Keratinocyte (primary cell): ENCODE data around the gene ANO3.

Experiments
- CTCF ChIP-seq, 3 experiments: IDR thresholded peaks in 1 of 3; conservative IDR thresholded peaks in 1 of 3; optimal IDR thresholded peaks in 1 of 3; 2 replicates in 2 of 3; 3 replicates in 1 of 3; pipeline versions ENCODE3 to v1.5.1; 2011; ENCODE audit warnings: low read length in 3 of 3, mild to moderate bottlenecking in 3 of 3, moderate library complexity in 2 of 3, control low read depth in 1 of 3, inconsistent platforms in 1 of 3; ENCODE audit not compliant: insufficient read depth in 2 of 3; ENCODE audit errors: extremely low read depth in 1 of 3
- EZH2 ChIP-seq: IDR thresholded peaks from one replicate; pipeline ENCODE4 v1.6.1; 2012; ENCODE audit warnings: inconsistent platforms, mild to moderate bottlenecking, low read length, moderate library complexity

- TF ChIP-seq CTCF (optimal IDR thresholded peaks at IDR 0.05 in 1 of 3, IDR thresholded peaks at IDR 0.05 in 1 of 3, conservative IDR thresholded peaks at IDR 0.05 in 1 of 3; ENCODE audit: extremely low read depth in 1 of 3, insufficient read depth in 2 of 3, low read length in 3 of 3) (no peak), EZH2 (no peak)
Measured at GRCh38 chr11:26470992-26471391, 139.1 kb downstream of the ANO3 start.
